ENCODE data around the gene COL19A1. TPM values are rescaled to one million over a fixed set of nuclear protein-coding genes. Genes with fewer than 3 reads are reported as not detected.

COL19A1 gene
- polyA plus RNA-seq, 1 donor (not counting 4 experiments of a cell fraction or from before 2014, with no cell fraction given) = not detected

GRCh38 chr6:69843189-69843588 is 23.2 kb upstream of the COL19A1 start:
- no peak overlapping the region for H2AFZ ChIP-seq (ENCODE audit: control insufficient read depth, low read length)
- no peaks in the 10 kb centered on the region for H3K9me3 ChIP-seq (ENCODE audit: control insufficient read depth, low read depth, low read length)
- peaks cover 5% of the 10 kb centered on the region for H3K27me3 ChIP-seq (ENCODE audit: control insufficient read depth, extremely low read depth, insufficient read depth, low read length)
- H3K4me1 ChIP-seq (ENCODE audit: control insufficient read depth, extremely low read depth, insufficient read depth, low read length) = no peaks in the 10 kb centered on the region
- dilution Hi-C loops (cut with MboI; ENCODE audit: extremely low pct_ligation_motif_present, low sequenced_read_pairs) = no loop called here
- FAIRE-seq (no peak), DNase-seq (ENCODE audit: low read depth, low spot score) (no peak)
- H3K36me3 ChIP-seq (ENCODE audit: control insufficient read depth in 2 of 2, extremely low read depth in 1 of 2, insufficient read depth in 2 of 2, low read length in 2 of 2) = no peaks in the 10 kb centered on the region
- no peaks in the 10 kb centered on the region for H3K9me1 ChIP-seq (ENCODE audit: control insufficient read depth, extremely low read depth, insufficient read depth, low read length)
- no peak overlapping the region for H3K4me2 ChIP-seq (ENCODE audit: control insufficient read depth, extremely low read depth, insufficient read depth, low read depth, low read length)
- H4K20me1 ChIP-seq (ENCODE audit: control insufficient read depth, extremely low read depth, insufficient read depth, low read length) = no peaks in the 10 kb centered on the region
- no peak overlapping the region for H3K9ac ChIP-seq (ENCODE audit: control insufficient read depth, extremely low read depth, insufficient read depth, low read length)
- H3K79me2 ChIP-seq (ENCODE audit: control insufficient read depth, insufficient read depth, low read length) = no peaks in the 10 kb centered on the region
- H3K4me3 ChIP-seq (ENCODE audit: control insufficient read depth in 2 of 3, extremely low read depth in 1 of 3, insufficient read depth in 2 of 3, low read depth in 1 of 3, low read length in 3 of 3) = no peak overlapping the region
- H3K27ac ChIP-seq (ENCODE audit: control insufficient read depth, insufficient read depth, low read length) = no peak overlapping the region
- TF ChIP-seq CTCF (optimal IDR thresholded peaks at IDR 0.05 in 1 of 3, IDR thresholded peaks at IDR 0.05 in 1 of 3, conservative IDR thresholded peaks at IDR 0.05 in 1 of 3; ENCODE audit: extremely low read depth in 1 of 3, insufficient read depth in 2 of 3, low read length in 3 of 3) = no peak
- no peak for TF ChIP-seq EZH2 (IDR thresholded peaks at IDR 0.05; ENCODE audit: low read length)

- H3K4me3 ChIP-seq (ENCODE audit: control insufficient read depth in 2 of 3, extremely low read depth in 1 of 3, insufficient read depth in 2 of 3, low read depth in 1 of 3, low read length in 3 of 3) = no peak overlapping the region
- H3K36me3 ChIP-seq (ENCODE audit: control insufficient read depth in 2 of 2, extremely low read depth in 1 of 2, insufficient read depth in 2 of 2, low read length in 2 of 2) = no peaks in the 10 kb centered on the region
- H3K79me2 ChIP-seq (ENCODE audit: control insufficient read depth, insufficient read depth, low read length) = no peaks in the 10 kb centered on the region
- H3K4me1 ChIP-seq (ENCODE audit: control insufficient read depth, extremely low read depth, insufficient read depth, low read length) = no peaks in the 10 kb centered on the region
- H4K20me1 ChIP-seq (ENCODE audit: control insufficient read depth, extremely low read depth, insufficient read depth, low read length) = no peaks in the 10 kb centered on the region
- FAIRE-seq (no peak), DNase-seq (ENCODE audit: low read depth, low spot score) (no peak)
- no peak overlapping the region for H2AFZ ChIP-seq (ENCODE audit: control insufficient read depth, low read length)
- H3K9ac ChIP-seq (ENCODE audit: control insufficient read depth, extremely low read depth, insufficient read depth, low read length) = no peak overlapping the region
- H3K4me2 ChIP-seq (ENCODE audit: control insufficient read depth, extremely low read depth, insufficient read depth, low read depth, low read length) = no peak overlapping the region
- no peak overlapping the region for H3K27ac ChIP-seq (ENCODE audit: control insufficient read depth, insufficient read depth, low read length)
- TF ChIP-seq CTCF (optimal IDR thresholded peaks at IDR 0.05 in 1 of 3, IDR thresholded peaks at IDR 0.05 in 1 of 3, conservative IDR thresholded peaks at IDR 0.05 in 1 of 3; ENCODE audit: extremely low read depth in 1 of 3, insufficient read depth in 2 of 3, low read length in 3 of 3) (no peak), EZH2 (IDR thresholded peaks at IDR 0.05; ENCODE audit: low read length) (no peak)
- dilution Hi-C loops (cut with MboI; ENCODE audit: extremely low pct_ligation_motif_present, low sequenced_read_pairs) = no loop called here
- H3K27me3 ChIP-seq (ENCODE audit: control insufficient read depth, extremely low read depth, insufficient read depth, low read length) = peaks cover 5% of the 10 kb centered on the region
- no peaks in the 10 kb centered on the region for H3K9me3 ChIP-seq (ENCODE audit: control insufficient read depth, low read depth, low read length)
- H3K9me1 ChIP-seq (ENCODE audit: control insufficient read depth, extremely low read depth, insufficient read depth, low read length) = no peaks in the 10 kb centered on the region
These were observed 20.0 kb upstream of the COL19A1 start for GRCh38 chr6:69846312-69846711.

Data from keratinocyte (primary cell).